CD14-positive monocyte (primary cell): ENCODE results near the gene HLA-DOA. TPM values are rescaled to one million over a fixed set of nuclear protein-coding genes. Genes with fewer than 3 reads are reported as not detected.

Source experiments
- DNase-seq, 3 donors: peaks; one replicate each; pipeline ENCODE4 v3.0.0-alpha.2; 2011 to 2022
- H2AFZ ChIP-seq: 2 replicates; pipeline ENCODE4 v1.6.0; 2012; ENCODE audit warnings: mild to moderate bottlenecking, low read depth, low read length, inconsistent platforms; ENCODE audit not compliant: insufficient read depth, poor library complexity, severe bottlenecking
- H3K27ac ChIP-seq, 2 donors: 1 replicate in 1 of 2; 2 replicates in 1 of 2; pipeline ENCODE4 v1.5.1; 2012 to 2013; ENCODE audit warnings: low read length in 2 of 2, control low read depth in 1 of 2, inconsistent platforms in 1 of 2, low read depth in 1 of 2, mild to moderate bottlenecking in 1 of 2
- H3K27me3 ChIP-seq, 2 donors: one replicate each; pipeline versions ENCODE4 v1.6.0 to v1.6.1; 2011 to 2013; ENCODE audit warnings: low read length in 2 of 2; ENCODE audit not compliant: control insufficient read depth in 2 of 2, insufficient read depth in 2 of 2
- H3K36me3 ChIP-seq, 2 donors: replicated peaks in 1 of 2; 1 replicate in 1 of 2; 2 replicates in 1 of 2; pipeline versions ENCODE4 v1.5.1 to v1.6.1; 2012 to 2013; ENCODE audit warnings: low read length in 2 of 2, control low read depth in 1 of 2, inconsistent platforms in 1 of 2, mild to moderate bottlenecking in 1 of 2; ENCODE audit not compliant: insufficient read depth in 2 of 2, control insufficient read depth in 1 of 2
- H3K4me1 ChIP-seq, 2 donors: 1 replicate in 1 of 2; 2 replicates in 1 of 2; pipeline versions ENCODE4 v1.5.1 to v1.6.1; 2012 to 2013; ENCODE audit warnings: low read length in 2 of 2, control low read depth in 1 of 2, inconsistent platforms in 1 of 2, mild to moderate bottlenecking in 1 of 2, moderate library complexity in 1 of 2; ENCODE audit not compliant: insufficient read depth in 2 of 2, control insufficient read depth in 1 of 2
- H3K4me2 ChIP-seq: replicated peaks from 2 replicates; pipeline ENCODE3; 2012; ENCODE audit warnings: low read length, moderate library complexity, mild to moderate bottlenecking; ENCODE audit not compliant: poor library complexity, severe bottlenecking; ENCODE audit errors: extremely low read depth
- H3K4me3 ChIP-seq, 3 experiments: fragments of 200-600 bp in 1 of 3; sonication (generic) in 1 of 3; replicated peaks in 1 of 3; 1 replicate in 2 of 3; 2 replicates in 1 of 3; pipeline ENCODE4 v1.5.1; 2011 to 2013; ENCODE audit warnings: low read length in 3 of 3, mild to moderate bottlenecking in 3 of 3, control low read depth in 2 of 3, low read depth in 2 of 3, inconsistent platforms in 1 of 3, moderate library complexity in 1 of 3
- H3K79me2 ChIP-seq: 2 replicates; pipeline ENCODE4 v1.6.0; 2012; ENCODE audit warnings: mild to moderate bottlenecking, control low read depth, inconsistent platforms, low read length, moderate library complexity; ENCODE audit not compliant: insufficient read depth
- H3K9ac ChIP-seq: 2 replicates; pipeline ENCODE4 v1.6.0; 2017; ENCODE audit warnings: low read length, mild to moderate bottlenecking; ENCODE audit not compliant: insufficient read depth, poor library complexity, severe bottlenecking
- H3K9me3 ChIP-seq, 2 donors: replicated peaks in 1 of 2; 1 replicate in 1 of 2; 2 replicates in 1 of 2; pipeline versions ENCODE4 v1.5.1 to v1.6.1; 2012 to 2013; ENCODE audit warnings: low read length in 2 of 2, control low read depth in 1 of 2; ENCODE audit not compliant: control insufficient read depth in 1 of 2, insufficient read depth in 1 of 2
- H4K20me1 ChIP-seq: 2 replicates; pipeline ENCODE4 v1.6.0; 2012; ENCODE audit warnings: mild to moderate bottlenecking, low read length, control low read depth, moderate library complexity; ENCODE audit not compliant: insufficient read depth
- H3K27ac Mint-ChIP-seq, 7 donors: one replicate each; pipeline ENCODE4 v1.8.0; 2020; ENCODE audit warnings: mild to moderate bottlenecking in 7 of 7, mixed read lengths in 7 of 7, moderate library complexity in 6 of 7, inconsistent platforms in 2 of 7
- H3K27me3 Mint-ChIP-seq, 3 donors: one replicate each; pipeline ENCODE4 v1.8.0; 2021 to 2022; ENCODE audit warnings: low read depth in 3 of 3, mild to moderate bottlenecking in 3 of 3, mixed read lengths in 3 of 3, moderate library complexity in 3 of 3, inconsistent platforms in 1 of 3
- H3K36me3 Mint-ChIP-seq, 2 donors: one replicate each; pipeline ENCODE4 v1.8.0; 2020; ENCODE audit warnings: mixed read lengths in 2 of 2, inconsistent platforms in 1 of 2, mild to moderate bottlenecking in 1 of 2
- H3K4me1 Mint-ChIP-seq: one replicate; pipeline ENCODE4 v1.8.0; 2020; ENCODE audit warnings: mild to moderate bottlenecking, mixed read lengths
- H3K4me3 Mint-ChIP-seq, 2 donors: one replicate each; pipeline ENCODE4 v1.8.0; 2020; ENCODE audit warnings: mild to moderate bottlenecking in 2 of 2, mixed read lengths in 2 of 2, moderate library complexity in 1 of 2
- H3K9me3 Mint-ChIP-seq, 7 donors: one replicate each; pipeline ENCODE4 v1.8.0; 2020 to 2022; ENCODE audit warnings: mixed read lengths in 7 of 7, mild to moderate bottlenecking in 6 of 7, moderate library complexity in 6 of 7, inconsistent platforms in 2 of 7
- WGBS: methylation state at CpG from one replicate; pipeline ENCODE4 v1.1.5; 2013; ENCODE audit warnings: missing lambda C conversion rate; ENCODE audit not compliant: insufficient coverage; 5-methylcytosine and 5-hydroxymethylcytosine counted together
- intact Hi-C, 2 donors: fragments of 100-400 bp; cut with micrococcal nuclease; formaldehyde crosslinking; loops; one replicate each; pipeline versions ENCODE4 v1.15.0 to v1.15.1; 2023
- polyA plus RNA-seq, 3 donors: library from polyadenylated mRNA; depleted of rRNA in 1 of 3; unstranded in 2 of 3; stranded (reverse) in 1 of 3; fragments of 300-500 nt in 2 of 3; fragments of >200 nt in 1 of 3; fragmentation: Illumina TruSeq in 2 of 3; gene quantifications; 1 replicate in 2 of 3; 2 replicates in 1 of 3; pipeline ENCODE4 v1.2.3, GENCODE V29; 2012 to 2021
- TF ChIP-seq, protein P1 (sequence below): fragments of 200-600 bp; IDR thresholded peaks from one replicate; pipeline ENCODE4 v1.8.0; 2022; ENCODE audit warnings: antibody characterized with exemption, mild to moderate bottlenecking

The HLA-DOA gene
- polyA plus RNA-seq, 3 donors: 2.8 to 15.4 (median 9.1) TPM

DNA sequence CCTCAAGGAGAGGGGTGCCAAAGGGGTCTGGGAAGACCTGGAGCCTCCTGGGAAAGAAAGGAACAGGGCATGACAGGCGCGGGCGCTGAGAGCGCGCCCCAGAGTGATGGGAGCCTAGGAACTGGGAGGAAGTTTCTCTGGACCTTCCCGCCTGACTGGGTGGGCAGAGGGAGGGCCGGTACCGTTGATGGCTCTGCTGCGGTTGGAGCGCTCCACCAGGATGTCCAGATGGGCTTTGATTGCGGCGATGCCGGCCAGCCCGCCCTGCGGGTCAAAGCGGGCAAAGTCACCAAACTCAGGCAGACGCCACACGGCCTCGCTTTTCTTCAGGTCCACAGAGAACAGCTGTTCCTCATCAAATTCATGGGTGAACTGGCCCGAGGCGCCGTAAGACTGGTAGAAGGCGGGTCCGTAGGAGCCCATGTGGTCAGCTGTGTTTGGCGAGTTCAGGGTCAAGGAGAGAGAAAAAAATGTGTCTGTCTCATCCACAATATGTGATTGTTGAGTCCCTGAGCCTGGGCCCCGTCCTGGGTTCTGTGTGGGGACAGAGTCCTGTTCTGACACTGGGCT lies 1.5 kb downstream of the HLA-DOA start:
- Mint-ChIP-seq H3K27me3 (peaks cover 4 to 12% (median 8%) of the 10 kb centered on the region in 3 donors), H3K27ac (peak overlapping the region in 1 of 7 donors; percentile 34), H3K4me3 (peak overlapping the region in 1 of 2 donors; percentile 14), H3K9me3 (peaks cover 0 to 2% (median 0%) of the 10 kb centered on the region in 7 donors), H3K36me3 (peaks cover 0 to 2% of the 10 kb centered on the region in 2 donors), H3K4me1 (peaks cover 15% of the 10 kb centered on the region)
- Histone ChIP-seq H3K27me3 (no peaks in the 10 kb centered on the region), H3K4me2 (no peak overlapping the region), H3K9me3 (no peaks in the 10 kb centered on the region), H4K20me1 (no peaks in the 10 kb centered on the region), H2AFZ (no peak overlapping the region), H3K36me3 (no peaks in the 10 kb centered on the region), H3K79me2 (no peaks in the 10 kb centered on the region), H3K27ac (no peak overlapping the region), H3K4me1 (peaks cover 9 to 21% of the 10 kb centered on the region in 2 donors), H3K4me3 (no peak overlapping the region), H3K9ac (no peak overlapping the region)
- intact Hi-C loops: no loop called here
- 96% methylated on average over 26 of the region's 26 CpGs for WGBS
- DNase-seq: no peak
- TF ChIP-seq, protein P1, sequence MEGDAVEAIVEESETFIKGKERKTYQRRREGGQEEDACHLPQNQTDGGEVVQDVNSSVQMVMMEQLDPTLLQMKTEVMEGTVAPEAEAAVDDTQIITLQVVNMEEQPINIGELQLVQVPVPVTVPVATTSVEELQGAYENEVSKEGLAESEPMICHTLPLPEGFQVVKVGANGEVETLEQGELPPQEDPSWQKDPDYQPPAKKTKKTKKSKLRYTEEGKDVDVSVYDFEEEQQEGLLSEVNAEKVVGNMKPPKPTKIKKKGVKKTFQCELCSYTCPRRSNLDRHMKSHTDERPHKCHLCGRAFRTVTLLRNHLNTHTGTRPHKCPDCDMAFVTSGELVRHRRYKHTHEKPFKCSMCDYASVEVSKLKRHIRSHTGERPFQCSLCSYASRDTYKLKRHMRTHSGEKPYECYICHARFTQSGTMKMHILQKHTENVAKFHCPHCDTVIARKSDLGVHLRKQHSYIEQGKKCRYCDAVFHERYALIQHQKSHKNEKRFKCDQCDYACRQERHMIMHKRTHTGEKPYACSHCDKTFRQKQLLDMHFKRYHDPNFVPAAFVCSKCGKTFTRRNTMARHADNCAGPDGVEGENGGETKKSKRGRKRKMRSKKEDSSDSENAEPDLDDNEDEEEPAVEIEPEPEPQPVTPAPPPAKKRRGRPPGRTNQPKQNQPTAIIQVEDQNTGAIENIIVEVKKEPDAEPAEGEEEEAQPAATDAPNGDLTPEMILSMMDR: no peak

DNA sequence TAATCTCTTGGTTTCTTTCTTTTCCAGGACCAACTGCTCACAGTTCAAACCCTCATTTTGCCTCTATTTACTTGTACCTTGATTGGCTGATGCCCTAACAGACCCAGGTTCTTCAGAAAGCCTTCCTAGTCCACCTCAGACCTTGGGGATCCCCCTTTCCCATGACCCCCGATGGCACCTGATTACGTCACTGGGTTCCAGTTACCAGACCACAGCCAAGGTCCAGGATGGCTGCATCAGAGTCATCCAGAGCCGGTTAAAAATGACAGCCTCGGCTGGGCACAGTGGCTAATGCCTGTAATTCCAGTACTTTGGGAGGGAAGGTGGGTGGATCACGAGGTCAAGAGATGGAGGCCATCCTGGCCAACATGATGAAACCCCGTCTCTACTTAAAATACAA lies 4.5 kb downstream of the HLA-DOA start:
- no peak overlapping the region for H2AFZ ChIP-seq
- Mint-ChIP-seq H3K36me3 (peaks cover 0 to 2% of the 10 kb centered on the region in 2 donors), H3K9me3 (peaks cover 0 to 2% (median 0%) of the 10 kb centered on the region in 7 donors), H3K4me3 (no peak overlapping the region), H3K4me1 (peaks cover 25% of the 10 kb centered on the region), H3K27ac (no peak overlapping the region), H3K27me3 (peaks cover 5 to 15% (median 11%) of the 10 kb centered on the region in 3 donors)
- TF ChIP-seq, protein P1: no peak
- no peaks in the 10 kb centered on the region for H3K9me3 ChIP-seq
- H3K4me2 ChIP-seq: no peak overlapping the region
- WGBS: 91% methylated on average over 3 of the region's 6 CpGs
- no peak overlapping the region for H3K9ac ChIP-seq
- intact Hi-C loops: no loop called here
- DNase-seq: no peak
- no peak overlapping the region for H3K4me3 ChIP-seq
- H3K79me2 ChIP-seq: no peaks in the 10 kb centered on the region
- peaks cover 17 to 29% of the 10 kb centered on the region in 2 donors for H3K4me1 ChIP-seq
- no peak overlapping the region for H3K27ac ChIP-seq
- no peaks in the 10 kb centered on the region for H3K27me3 ChIP-seq
- H3K36me3 ChIP-seq: no peaks in the 10 kb centered on the region
- no peaks in the 10 kb centered on the region for H4K20me1 ChIP-seq
